ENCODE measurements around the gene HILPDA.
A peak's percentile ranks its signal among the peaks of the same experiment; 100 is the strongest.

The HILPDA gene

DNA sequence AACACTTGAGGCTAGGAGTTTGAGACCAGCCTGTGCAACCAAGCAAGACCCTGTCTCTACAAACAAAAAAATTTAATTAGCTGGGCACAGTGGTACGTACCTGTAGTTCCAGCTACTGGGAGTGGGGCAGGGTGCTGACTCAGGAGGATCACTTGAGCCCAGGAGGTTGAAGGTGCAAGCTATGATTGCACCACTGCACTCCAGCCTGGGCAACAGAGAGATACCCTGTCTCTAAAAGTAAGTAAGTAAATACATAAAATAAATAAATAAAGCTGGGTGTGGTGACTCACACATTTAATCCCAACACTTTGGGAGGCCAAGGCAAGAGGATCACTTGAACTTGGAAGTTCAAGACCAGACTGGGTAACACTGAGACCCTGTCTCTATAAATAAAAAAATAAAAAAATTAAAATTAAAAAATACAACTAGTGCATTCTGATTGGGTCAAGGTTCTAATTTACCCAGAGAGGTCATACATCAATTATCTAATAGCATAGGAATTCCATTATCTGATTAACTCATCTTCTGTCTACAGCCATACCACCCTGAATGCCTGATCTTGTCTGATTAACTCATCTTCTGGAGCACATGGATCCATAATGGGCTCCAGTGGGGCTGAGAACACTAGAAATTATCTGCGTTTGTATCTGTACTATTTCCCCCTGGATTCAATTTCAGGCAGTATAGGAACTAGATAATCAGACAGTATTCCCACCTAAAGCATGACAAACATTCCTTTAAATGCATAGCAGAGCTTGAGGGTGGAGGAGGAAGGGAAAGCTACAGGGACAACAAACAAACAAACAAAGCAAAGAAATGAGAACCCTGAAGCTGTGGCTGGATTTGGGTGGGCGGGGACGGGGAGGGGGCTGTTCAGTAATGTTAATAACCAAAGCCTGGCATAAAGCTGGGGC lies 21.0 kb upstream of the HILPDA start:
- H3K27ac ChIP-seq: no peak overlapping the region
- H3K4me1 ChIP-seq (ENCODE audit: control insufficient read depth in 1 of 2, insufficient read depth in 1 of 2, low read depth in 1 of 2, low read length in 1 of 2): peaks cover 16% of the 10 kb centered on the region in 2 experiments
- no peak overlapping the region for H3K4me3 ChIP-seq (ENCODE audit: low read depth in 1 of 2, low read length in 1 of 2)
- no peaks in the 10 kb centered on the region for H3K9me3 ChIP-seq
- H3K27me3 ChIP-seq: no peaks in the 10 kb centered on the region
- no peaks in the 10 kb centered on the region for H3K36me3 ChIP-seq
- TF ChIP-seq, protein P1, sequence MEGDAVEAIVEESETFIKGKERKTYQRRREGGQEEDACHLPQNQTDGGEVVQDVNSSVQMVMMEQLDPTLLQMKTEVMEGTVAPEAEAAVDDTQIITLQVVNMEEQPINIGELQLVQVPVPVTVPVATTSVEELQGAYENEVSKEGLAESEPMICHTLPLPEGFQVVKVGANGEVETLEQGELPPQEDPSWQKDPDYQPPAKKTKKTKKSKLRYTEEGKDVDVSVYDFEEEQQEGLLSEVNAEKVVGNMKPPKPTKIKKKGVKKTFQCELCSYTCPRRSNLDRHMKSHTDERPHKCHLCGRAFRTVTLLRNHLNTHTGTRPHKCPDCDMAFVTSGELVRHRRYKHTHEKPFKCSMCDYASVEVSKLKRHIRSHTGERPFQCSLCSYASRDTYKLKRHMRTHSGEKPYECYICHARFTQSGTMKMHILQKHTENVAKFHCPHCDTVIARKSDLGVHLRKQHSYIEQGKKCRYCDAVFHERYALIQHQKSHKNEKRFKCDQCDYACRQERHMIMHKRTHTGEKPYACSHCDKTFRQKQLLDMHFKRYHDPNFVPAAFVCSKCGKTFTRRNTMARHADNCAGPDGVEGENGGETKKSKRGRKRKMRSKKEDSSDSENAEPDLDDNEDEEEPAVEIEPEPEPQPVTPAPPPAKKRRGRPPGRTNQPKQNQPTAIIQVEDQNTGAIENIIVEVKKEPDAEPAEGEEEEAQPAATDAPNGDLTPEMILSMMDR (IDR thresholded peaks at IDR 0.05): no peak

DNA sequence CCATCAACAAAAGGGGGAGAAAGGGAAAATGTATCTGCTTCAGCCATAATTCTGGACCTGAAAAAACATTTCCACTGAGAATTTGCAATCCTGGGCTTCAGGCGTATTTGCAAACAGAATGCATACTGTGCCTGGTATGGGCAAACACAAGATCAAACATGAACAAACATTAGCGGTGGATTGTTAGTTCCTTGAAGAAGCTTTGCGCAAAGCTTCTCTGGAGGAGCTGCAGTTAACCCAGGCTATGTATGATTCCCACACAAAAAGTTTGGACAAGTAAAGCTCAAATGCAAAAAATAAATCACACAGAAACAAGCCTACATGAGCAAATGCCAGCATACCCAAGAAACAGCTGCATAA lies 20.4 kb upstream of the HILPDA start:
- TF ChIP-seq, protein P1 (IDR thresholded peaks at IDR 0.05): no peak
- Histone ChIP-seq H3K9me3 (no peaks in the 10 kb centered on the region), H3K27me3 (no peaks in the 10 kb centered on the region), H3K36me3 (no peaks in the 10 kb centered on the region), H3K4me1 (ENCODE audit: control insufficient read depth in 1 of 2, insufficient read depth in 1 of 2, low read depth in 1 of 2, low read length in 1 of 2) (peaks cover 16% of the 10 kb centered on the region in 2 experiments), H3K27ac (no peak overlapping the region), H3K4me3 (ENCODE audit: low read depth in 1 of 2, low read length in 1 of 2) (no peak overlapping the region)

DNA sequence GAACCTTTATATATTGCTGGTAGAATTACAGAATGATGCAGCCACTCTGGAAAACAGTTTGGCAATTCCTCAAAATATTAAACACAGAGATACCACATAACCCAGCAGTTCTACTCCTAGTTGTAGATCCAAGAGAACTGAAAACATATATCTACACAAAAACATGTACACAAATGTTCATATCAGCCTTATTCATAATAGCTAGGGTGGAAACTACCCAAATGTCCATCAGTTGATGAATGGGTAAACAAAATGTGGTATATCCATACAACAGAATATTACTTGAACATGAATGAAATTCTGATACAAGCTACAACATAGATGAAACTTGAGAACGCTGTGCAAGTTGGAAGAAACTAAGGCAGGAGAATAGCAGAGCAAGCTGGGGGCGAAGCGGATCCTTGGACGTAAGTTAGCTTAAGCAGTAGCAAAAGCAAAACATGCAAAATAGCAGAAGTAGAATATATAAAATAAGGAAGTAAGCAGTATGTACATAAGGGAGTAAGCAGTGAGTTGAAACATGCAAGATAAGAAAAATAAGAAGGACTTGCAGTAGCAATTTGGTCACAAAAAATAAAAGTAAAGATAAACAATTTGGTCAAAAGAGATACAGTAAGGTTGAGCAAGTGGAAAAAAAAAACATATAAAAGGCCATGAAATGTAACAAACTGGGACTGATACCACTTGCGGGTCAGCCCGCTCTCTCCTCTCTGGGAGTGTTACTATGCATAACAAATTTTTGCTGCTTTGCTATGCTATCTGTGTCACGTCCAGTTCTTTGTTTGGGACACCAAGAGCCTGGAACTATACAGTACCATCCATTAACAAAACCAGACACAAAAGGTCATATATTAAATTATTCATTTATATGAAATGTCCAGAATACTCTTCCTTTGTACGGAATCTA lies 18.0 kb upstream of the HILPDA start:
- Histone ChIP-seq H3K4me3 (ENCODE audit: low read depth in 1 of 2, low read length in 1 of 2) (peak overlapping the region in 1 of 2 experiments; percentile 33), H3K9me3 (no peaks in the 10 kb centered on the region), H3K27ac (peak overlapping the region; percentile 72), H3K36me3 (no peaks in the 10 kb centered on the region), H3K27me3 (no peaks in the 10 kb centered on the region), H3K4me1 (ENCODE audit: control insufficient read depth in 1 of 2, insufficient read depth in 1 of 2, low read depth in 1 of 2, low read length in 1 of 2) (peaks cover 16% of the 10 kb centered on the region in 2 experiments)
- TF ChIP-seq, protein P1 (IDR thresholded peaks at IDR 0.05): no peak

DNA sequence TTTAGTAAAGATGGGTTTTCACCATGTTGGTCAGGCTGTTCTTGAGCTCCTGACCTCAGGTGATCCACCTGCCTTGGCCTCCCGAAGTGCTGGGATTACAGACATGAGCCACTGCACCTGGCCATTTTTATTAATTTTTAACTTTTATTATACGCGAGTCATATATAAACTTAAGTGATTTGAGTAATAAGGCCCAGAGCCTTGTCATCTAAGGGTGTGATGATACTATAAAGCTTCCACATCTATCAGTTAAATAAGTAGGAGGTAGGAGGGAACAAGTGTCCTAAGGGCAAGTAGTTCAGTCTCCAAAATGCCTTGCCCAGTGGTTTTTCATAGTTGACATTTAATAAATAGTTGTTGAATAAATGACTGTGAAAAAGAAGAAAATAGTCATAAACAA lies 13.3 kb upstream of the HILPDA start:
- Histone ChIP-seq H3K36me3 (no peaks in the 10 kb centered on the region), H3K4me3 (ENCODE audit: low read depth in 1 of 2, low read length in 1 of 2) (no peak overlapping the region), H3K9me3 (no peaks in the 10 kb centered on the region), H3K4me1 (ENCODE audit: control insufficient read depth in 1 of 2, insufficient read depth in 1 of 2, low read depth in 1 of 2, low read length in 1 of 2) (peaks cover 13% of the 10 kb centered on the region in 2 experiments), H3K27me3 (no peaks in the 10 kb centered on the region), H3K27ac (no peak overlapping the region)
- TF ChIP-seq, protein P1 (IDR thresholded peaks at IDR 0.05): no peak

DNA sequence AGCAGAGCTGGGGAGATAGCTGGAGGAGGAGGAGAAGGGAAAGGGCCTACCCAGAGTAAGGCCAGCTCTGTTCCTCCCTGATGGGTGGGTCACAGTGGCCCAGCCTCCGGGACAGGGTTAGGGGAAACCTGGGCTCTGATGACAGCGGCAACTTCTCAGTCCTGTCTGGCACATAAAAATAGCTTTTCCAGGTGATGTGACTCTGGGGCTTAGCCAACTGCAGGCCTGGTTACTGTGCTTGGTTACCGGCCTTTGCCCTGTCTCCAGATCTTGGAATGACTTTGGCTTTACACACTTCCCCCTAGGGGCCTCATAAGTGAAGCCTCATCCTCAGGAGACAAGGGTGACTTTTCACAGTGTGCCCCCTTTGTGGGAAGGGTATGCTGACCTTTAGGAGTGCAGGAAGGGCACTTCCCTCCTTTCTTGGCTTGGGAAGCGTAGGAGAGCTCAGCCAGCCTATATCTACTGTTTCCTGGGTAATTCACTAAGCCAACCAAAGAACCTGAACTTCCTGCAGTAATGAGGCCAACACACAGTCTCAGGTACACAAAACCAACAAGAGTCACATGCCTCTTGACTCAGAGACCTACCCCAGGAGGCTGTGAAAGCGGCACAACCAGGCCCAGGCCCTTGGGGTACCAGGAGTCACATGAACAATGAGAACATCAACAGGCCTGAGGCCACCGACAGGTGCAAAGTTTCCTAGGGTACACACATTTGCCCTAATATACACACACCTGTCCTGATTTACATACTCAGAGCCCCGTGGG lies 11.7 kb upstream of the HILPDA start:
- Histone ChIP-seq H3K4me1 (ENCODE audit: control insufficient read depth in 1 of 2, insufficient read depth in 1 of 2, low read depth in 1 of 2, low read length in 1 of 2) (no peaks in the 10 kb centered on the region), H3K9me3 (no peaks in the 10 kb centered on the region), H3K27ac (no peak overlapping the region), H3K27me3 (no peaks in the 10 kb centered on the region), H3K4me3 (ENCODE audit: low read depth in 1 of 2, low read length in 1 of 2) (no peak overlapping the region), H3K36me3 (no peaks in the 10 kb centered on the region)
- TF ChIP-seq, protein P1 (IDR thresholded peaks at IDR 0.05): no peak

Measured in neutrophil (primary cell).